SK-N-SH (cell line): ENCODE results near the gene PSMB5.

Source experiments
- CTCF ChIP-seq: fragments of 200-600 bp; sonication (generic); IDR thresholded peaks from 2 replicates; pipeline ENCODE4 v1.6.1; 2017; ENCODE audit warnings: antibody characterized with exemption, mild to moderate bottlenecking, moderate library complexity
- EZH2phosphoT487 ChIP-seq: fragments of 200-600 bp; sonication (generic); IDR thresholded peaks from 2 replicates; pipeline ENCODE4 v1.6.1; 2017; ENCODE audit warnings: low read depth, mixed run types, mild to moderate bottlenecking, antibody characterized with exemption, moderate library complexity, borderline replicate concordance
- GATA2 ChIP-seq: sonication (generic); formaldehyde crosslinking; IDR thresholded peaks from 2 replicates; pipeline ENCODE4 v1.5.0; 2020; ENCODE audit warnings: mild to moderate bottlenecking, missing genetic modification reagents
- MAX ChIP-seq: IDR thresholded peaks from 2 replicates; pipeline ENCODE4 v1.4.0; 2012; ENCODE audit warnings: low read depth
- POLR2AphosphoS5 ChIP-seq: IDR thresholded peaks from 2 replicates; pipeline ENCODE4 v1.6.1; 2012; ENCODE audit warnings: low read depth, low read length
- RAD21 ChIP-seq: IDR thresholded peaks from 2 replicates; pipeline ENCODE4 v1.6.1; 2012; ENCODE audit warnings: mild to moderate bottlenecking, low read length
- REST ChIP-seq: IDR thresholded peaks from 2 replicates; pipeline ENCODE4 v1.6.1; 2012; ENCODE audit warnings: mild to moderate bottlenecking, low read depth, low read length, moderate library complexity
- RFX5 ChIP-seq: IDR thresholded peaks from 2 replicates; pipeline ENCODE4 v1.6.1; 2012; ENCODE audit warnings: mild to moderate bottlenecking, improper control_type of control experiment, low read length
- USF2 ChIP-seq: fragments of 150-350 bp; IDR thresholded peaks from 2 replicates; pipeline ENCODE4 v1.6.1; 2017; ENCODE audit warnings: antibody characterized with exemption, low read length, low read depth, borderline replicate concordance

- TF ChIP-seq MAX (no peak), GATA2 (CRISPR knock-in tag) (no peak), CTCF (no peak), EZH2phosphoT487 (no peak), POLR2AphosphoS5 (no peak), RAD21 (no peak), USF2 (no peak), REST (no peak), RFX5 (no peak)
Measured at GRCh38 chr14:23055147-23055550, 20.4 kb upstream of the PSMB5 start.
